Upper lobe of left lung (tissue), 4 donors: ENCODE measurements around the gene NOD1.
"Not testable (repeated sequence)": the region's sequence is repeated elsewhere in the genome, so short reads cannot be mapped to it uniquely, and the experiment has no call there.

Experiments used
- POLR2A ChIP-seq, 4 donors: fragments of 450-650 bp; IDR thresholded peaks; one replicate each; pipeline ENCODE4 v1.5.1; 2016 to 2017; ENCODE audit warnings: antibody characterized with exemption in 4 of 4, mild to moderate bottlenecking in 2 of 4
- POLR2AphosphoS5 ChIP-seq, 2 donors: sonication (generic); formaldehyde crosslinking; IDR thresholded peaks; one replicate each; pipeline ENCODE4 v1.5.1; 2017; ENCODE audit warnings: antibody characterized with exemption in 2 of 2
- TF ChIP-seq, protein P1 (sequence below), 6 experiments: fragments of 450-650 bp in 4 of 6; fragments of 200-600 bp in 2 of 6; sonication (generic) in 2 of 6; IDR thresholded peaks; one replicate each; pipeline ENCODE4 v1.5.1; 2016 to 2019; ENCODE audit warnings: antibody characterized with exemption in 6 of 6

DNA sequence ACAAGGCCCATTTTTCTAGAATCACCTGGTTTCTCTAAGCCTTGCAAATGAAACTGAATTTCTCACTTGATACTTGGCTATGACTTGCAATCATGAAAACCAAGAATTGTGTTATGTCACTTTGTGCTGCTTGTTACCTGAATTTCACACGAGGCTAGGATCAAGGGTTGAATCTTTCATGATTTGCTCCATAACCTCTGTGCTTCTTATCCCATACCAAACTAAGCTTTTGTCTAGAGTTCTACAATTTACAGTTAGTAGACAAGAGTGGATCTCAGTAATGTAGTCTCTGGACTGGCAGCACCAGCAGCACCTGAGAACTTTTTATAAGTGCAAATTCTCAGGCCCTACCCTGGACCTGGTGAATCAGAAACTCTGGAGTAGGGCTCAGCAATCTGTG lies 48.7 kb upstream of the NOD1 start:
- TF ChIP-seq POLR2AphosphoS5, POLR2A (IDR thresholded peaks at IDR 0.05): not testable (repeated sequence)
- TF ChIP-seq, protein P1, sequence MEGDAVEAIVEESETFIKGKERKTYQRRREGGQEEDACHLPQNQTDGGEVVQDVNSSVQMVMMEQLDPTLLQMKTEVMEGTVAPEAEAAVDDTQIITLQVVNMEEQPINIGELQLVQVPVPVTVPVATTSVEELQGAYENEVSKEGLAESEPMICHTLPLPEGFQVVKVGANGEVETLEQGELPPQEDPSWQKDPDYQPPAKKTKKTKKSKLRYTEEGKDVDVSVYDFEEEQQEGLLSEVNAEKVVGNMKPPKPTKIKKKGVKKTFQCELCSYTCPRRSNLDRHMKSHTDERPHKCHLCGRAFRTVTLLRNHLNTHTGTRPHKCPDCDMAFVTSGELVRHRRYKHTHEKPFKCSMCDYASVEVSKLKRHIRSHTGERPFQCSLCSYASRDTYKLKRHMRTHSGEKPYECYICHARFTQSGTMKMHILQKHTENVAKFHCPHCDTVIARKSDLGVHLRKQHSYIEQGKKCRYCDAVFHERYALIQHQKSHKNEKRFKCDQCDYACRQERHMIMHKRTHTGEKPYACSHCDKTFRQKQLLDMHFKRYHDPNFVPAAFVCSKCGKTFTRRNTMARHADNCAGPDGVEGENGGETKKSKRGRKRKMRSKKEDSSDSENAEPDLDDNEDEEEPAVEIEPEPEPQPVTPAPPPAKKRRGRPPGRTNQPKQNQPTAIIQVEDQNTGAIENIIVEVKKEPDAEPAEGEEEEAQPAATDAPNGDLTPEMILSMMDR (IDR thresholded peaks at IDR 0.05), result not testable (repeated sequence)
